22Rv1 (cell line): ENCODE results near the gene TMEM219.

ENCODE experiments used
- H3K27ac ChIP-seq: fragments of 450-650 bp; 2 replicates; pipeline ENCODE4 v1.5.1; 2017
- CTCF ChIP-seq: fragments of 450-650 bp; IDR thresholded peaks from 2 replicates; pipeline ENCODE4 v1.5.1; 2017; ENCODE audit warnings: mild to moderate bottlenecking
- ZFX ChIP-seq: fragments of 450-650 bp; IDR thresholded peaks from 2 replicates; pipeline ENCODE4 v1.6.1; 2017; ENCODE audit warnings: antibody characterized with exemption, borderline replicate concordance

Gene TMEM219

GRCh38 chr16:30006095-30006473 is 44.2 kb downstream of the TMEM219 start:
- 0 out of 2 replicates have a peak overlapping the region, but pooled peaks have one; percentile 10 for H3K27ac ChIP-seq
- TF ChIP-seq ZFX (no peak), CTCF (no peak)

GRCh38 chr16:30006659-30007377 is 44.9 kb downstream of the TMEM219 start:
- 0 out of 2 replicates have a peak overlapping the region, but pooled peaks have one; percentile 10 for H3K27ac ChIP-seq
- no peak for TF ChIP-seq ZFX
- TF ChIP-seq CTCF: no peak

- TF ChIP-seq CTCF (no peak), ZFX (no peak)
- H3K27ac ChIP-seq: no peak overlapping the region
Measured at GRCh38 chr16:30007378-30007895, 45.6 kb downstream of the TMEM219 start.

- TF ChIP-seq ZFX: no peak
- H3K27ac ChIP-seq: no peak overlapping the region
Measured at GRCh38 chr16:30009085-30009862, 47.4 kb downstream of the TMEM219 start.

GRCh38 chr16:30009990-30010843 is 48.3 kb downstream of the TMEM219 start:
- TF ChIP-seq ZFX (no peak), CTCF (no peak)
- H3K27ac ChIP-seq: no peak overlapping the region

- no peak for TF ChIP-seq ZFX
- no peak for TF ChIP-seq CTCF
- no peak within 1 kb of the TSS for H3K27ac ChIP-seq
Measured at GRCh38 chr16:30010844-30011713, 49.2 kb downstream of the TMEM219 start, which contains the start of gene DOC2A. Gene DOC2A (minus strand): TSS chr16:30011027. CDS start chr16:30010222, 805 bp downstream.
